Neural cell (in vitro differentiated cells): ENCODE measurements around the gene DDX53. TPM values are rescaled to one million over a fixed set of nuclear protein-coding genes. Genes with fewer than 3 reads are reported as not detected.

ENCODE experiments used
- H2AFZ ChIP-seq: fragments of 200-600, 300-800 bp; sonication (generic), shearing (Covaris generic); 2 replicates; pipeline ENCODE4 v1.6.0; 2014; ENCODE audit warnings: low read depth, mild to moderate bottlenecking, antibody characterized with exemption, low read length, moderate library complexity
- H3F3A ChIP-seq: fragments of 200-600 bp; shearing (Covaris generic); 2 replicates; pipeline ENCODE4 v1.6.1; 2016; ENCODE audit warnings: mild to moderate bottlenecking, moderate library complexity, mixed read lengths, antibody characterized with exemption, low read length; ENCODE audit not compliant: insufficient read depth, poor library complexity, severe bottlenecking
- H3K27ac ChIP-seq: fragments of 200-600, 300-800 bp; sonication (generic), shearing (Covaris generic); 2 replicates; pipeline ENCODE4 v1.5.1; 2014; ENCODE audit warnings: mild to moderate bottlenecking, low read length, moderate library complexity
- H3K27me3 ChIP-seq: fragments of 300-800, 200-600 bp; sonication (generic), shearing (Covaris generic); 2 replicates; pipeline ENCODE4 v1.6.0; 2014; ENCODE audit warnings: mild to moderate bottlenecking, low read depth, low read length, moderate library complexity; ENCODE audit not compliant: insufficient read depth
- H3K36me3 ChIP-seq: fragments of 300-800, 200-600 bp; sonication (generic), shearing (Covaris generic); 2 replicates; pipeline ENCODE4 v1.5.1; 2014; ENCODE audit warnings: mild to moderate bottlenecking, antibody characterized with exemption, low read length, moderate library complexity; ENCODE audit not compliant: insufficient read depth
- H3K4me2 ChIP-seq: fragments of 300-800, 200-600 bp; sonication (generic), shearing (Covaris generic); 2 replicates; pipeline ENCODE4 v1.6.0; 2014; ENCODE audit warnings: mild to moderate bottlenecking, low read length
- H3K4me3 ChIP-seq: fragments of 300-800, 200-600 bp; sonication (generic), shearing (Covaris generic); 2 replicates; pipeline ENCODE4 v1.5.1; 2014; ENCODE audit warnings: mild to moderate bottlenecking, low read length, moderate library complexity
- H3K79me2 ChIP-seq: fragments of 200-600 bp; shearing (Covaris generic); replicated peaks from 2 replicates; pipeline ENCODE4 v1.6.0; 2014; ENCODE audit warnings: mild to moderate bottlenecking, low read length, moderate library complexity; ENCODE audit not compliant: insufficient read depth
- H3K9ac ChIP-seq: fragments of 300-800, 200-600 bp; sonication (generic), shearing (Covaris generic); 2 replicates; pipeline ENCODE4 v1.6.1; 2016; ENCODE audit warnings: mild to moderate bottlenecking, low read length, mixed read lengths
- H3K9me2 ChIP-seq: fragments of 200-600 bp; shearing (Covaris generic); 2 replicates; pipeline ENCODE4 v1.6.1; 2016; ENCODE audit warnings: mild to moderate bottlenecking, low read length, mixed read lengths; ENCODE audit not compliant: insufficient read depth
- H3K9me3 ChIP-seq: fragments of 200-600, 300-800 bp; sonication (generic), shearing (Covaris generic); 2 replicates; pipeline ENCODE4 v1.6.1; 2016; ENCODE audit warnings: mild to moderate bottlenecking, mixed run types, low read length, moderate library complexity, mixed read lengths
- H4K20me1 ChIP-seq: fragments of 200-600 bp; shearing (Covaris generic); 2 replicates; pipeline ENCODE4 v1.6.1; 2016; ENCODE audit warnings: mild to moderate bottlenecking, mixed run types; ENCODE audit not compliant: insufficient read depth
- EP300 ChIP-seq: fragments of 450-650 bp; conservative IDR thresholded peaks from 2 replicates; pipeline ENCODE4 v1.6.1; 2014; ENCODE audit warnings: antibody characterized with exemption, mild to moderate bottlenecking, moderate library complexity; ENCODE audit not compliant: poor library complexity, severe bottlenecking
- EZH2 ChIP-seq: fragments of 200-600, 300-800 bp; shearing (Covaris generic), sonication (generic); IDR thresholded peaks from 2 replicates; pipeline ENCODE4 v1.6.1; 2014; ENCODE audit warnings: antibody characterized with exemption, low read length, borderline replicate concordance, mild to moderate bottlenecking; ENCODE audit not compliant: insufficient read depth, poor library complexity, severe bottlenecking
- MXI1 ChIP-seq: fragments of 450-650 bp; conservative IDR thresholded peaks from 2 replicates; pipeline ENCODE4 v1.6.1; 2014; ENCODE audit warnings: antibody characterized with exemption, mild to moderate bottlenecking; ENCODE audit not compliant: poor library complexity, severe bottlenecking
- POLR2AphosphoS5 ChIP-seq: IDR thresholded peaks from 2 replicates; pipeline ENCODE4 v1.6.1; 2012
- RAD21 ChIP-seq: fragments of 450-650 bp; conservative IDR thresholded peaks from 2 replicates; pipeline ENCODE4 v1.6.1; 2014; ENCODE audit warnings: antibody characterized with exemption, mild to moderate bottlenecking, moderate library complexity
- REST ChIP-seq: IDR thresholded peaks from 2 replicates; pipeline ENCODE4 v1.6.1; 2012; ENCODE audit warnings: borderline replicate concordance
- SMC3 ChIP-seq: fragments of 450-650 bp; conservative IDR thresholded peaks from 2 replicates; pipeline ENCODE4 v1.6.1; 2014; ENCODE audit warnings: antibody characterized with exemption, mild to moderate bottlenecking, moderate library complexity; ENCODE audit not compliant: poor library complexity
- TAF1 ChIP-seq: IDR thresholded peaks from 2 replicates; pipeline ENCODE4 v1.6.1; 2012; ENCODE audit warnings: low read depth
- polyA minus RNA-seq: library from RNA; depleted of rRNA, polyadenylated mRNA; stranded (reverse); fragments of >200 nt; gene quantifications from 2 replicates; pipeline ENCODE4 v1.2.3, GENCODE V29; 2014
- polyA plus RNA-seq: library from polyadenylated mRNA; depleted of rRNA; stranded (reverse); fragments of >200 nt; gene quantifications from 2 replicates; pipeline ENCODE4 v1.2.3, GENCODE V29; 2014
- TF ChIP-seq, protein P1 (sequence below): fragments of 450-650 bp; IDR thresholded peaks from 2 replicates; pipeline ENCODE4 v1.5.1; 2014; ENCODE audit warnings: antibody characterized with exemption, mild to moderate bottlenecking, moderate library complexity; ENCODE audit not compliant: poor library complexity, severe bottlenecking

The DDX53 gene
- polyA plus RNA-seq (not detected in 2 replicates), polyA minus RNA-seq (not detected in 2 replicates)

GRCh38 chrX:22999696-23000223 lies at the start of gene DDX53:
Gene DDX53, plus strand, starts transcription at chrX:22999960. Its CDS starts 98 bp downstream, at chrX:23000058.
- H3K27me3 ChIP-seq = no peaks in the 10 kb centered on the region
- H3K4me2 ChIP-seq = no peak within 1 kb of the TSS
- H3K36me3 ChIP-seq = no peaks in the 10 kb centered on the region
- no peaks in the 10 kb centered on the region for H3K79me2 ChIP-seq
- no peaks in the 10 kb centered on the region for H3K9me3 ChIP-seq
- no peaks in the 10 kb centered on the region for H3F3A ChIP-seq
- no peak within 1 kb of the TSS for H3K9ac ChIP-seq
- no peak within 1 kb of the TSS for H2AFZ ChIP-seq
- no peaks in the 10 kb centered on the region for H4K20me1 ChIP-seq
- no peaks in the 10 kb centered on the region for H3K9me2 ChIP-seq
- no peak for TF ChIP-seq EZH2
- TF ChIP-seq TAF1 = no peak
- no peak for TF ChIP-seq POLR2AphosphoS5
- no peak for TF ChIP-seq REST
- no peak within 1 kb of the TSS for H3K4me3 ChIP-seq
- no peak within 1 kb of the TSS for H3K27ac ChIP-seq

DNA sequence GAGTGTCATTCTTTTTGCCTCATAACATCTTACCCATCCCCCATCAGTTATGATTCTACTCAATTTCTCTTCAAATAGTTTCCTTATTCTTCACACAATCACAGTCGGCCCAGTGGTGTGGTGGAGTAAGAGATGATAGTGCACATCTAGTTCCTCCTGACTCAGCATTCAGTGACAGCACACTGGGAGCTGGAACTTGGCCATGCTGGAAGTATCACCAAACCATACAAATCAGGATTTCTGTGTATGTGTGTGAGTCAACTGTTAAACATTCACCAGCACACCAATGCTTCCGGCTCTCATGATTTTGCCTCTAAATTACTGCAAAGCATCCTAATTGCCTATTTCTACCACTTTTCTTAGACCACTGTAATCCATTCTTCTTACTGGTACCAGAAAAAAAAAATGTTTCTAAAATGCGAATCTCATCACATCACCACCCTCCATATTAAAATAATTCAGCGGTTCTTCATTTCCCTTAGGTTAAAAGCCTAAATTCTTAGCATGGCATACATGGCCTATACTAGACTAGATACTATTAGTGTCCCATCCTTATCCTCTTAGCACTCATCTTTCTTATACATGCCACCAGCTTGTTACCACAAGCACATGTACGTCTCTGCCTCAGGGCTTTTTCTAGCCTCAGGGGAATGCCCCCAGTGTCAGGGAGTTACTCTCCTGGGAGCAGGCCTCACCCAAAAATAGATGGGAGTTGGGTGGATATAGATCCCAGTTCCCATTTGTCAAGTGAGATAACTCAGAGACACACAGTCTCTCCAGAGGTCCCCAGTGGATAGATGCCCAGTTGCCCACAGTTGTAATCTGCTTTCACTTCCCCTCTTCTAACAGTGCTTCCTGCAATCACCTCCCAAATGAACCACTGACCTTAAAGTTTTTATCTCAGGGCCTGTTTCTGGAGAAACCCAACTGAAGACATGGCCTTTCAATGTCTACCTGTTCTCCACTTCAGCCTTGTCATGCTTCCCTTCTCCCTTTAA lies 49.2 kb upstream of the DDX53 start:
- Histone ChIP-seq H3F3A (no peaks in the 10 kb centered on the region), H3K36me3 (no peaks in the 10 kb centered on the region), H4K20me1 (no peaks in the 10 kb centered on the region), H3K4me2 (no peak overlapping the region), H3K79me2 (no peaks in the 10 kb centered on the region), H3K9me3 (no peaks in the 10 kb centered on the region), H3K9ac (no peak overlapping the region), H3K27ac (no peak overlapping the region), H3K9me2 (no peaks in the 10 kb centered on the region), H2AFZ (no peak overlapping the region), H3K27me3 (no peaks in the 10 kb centered on the region), H3K4me3 (no peak overlapping the region)
- TF ChIP-seq EP300 (no peak), RAD21 (no peak), TAF1 (no peak), EZH2 (no peak), POLR2AphosphoS5 (no peak), REST (no peak), SMC3 (no peak), MXI1 (no peak)
- TF ChIP-seq, protein P1, sequence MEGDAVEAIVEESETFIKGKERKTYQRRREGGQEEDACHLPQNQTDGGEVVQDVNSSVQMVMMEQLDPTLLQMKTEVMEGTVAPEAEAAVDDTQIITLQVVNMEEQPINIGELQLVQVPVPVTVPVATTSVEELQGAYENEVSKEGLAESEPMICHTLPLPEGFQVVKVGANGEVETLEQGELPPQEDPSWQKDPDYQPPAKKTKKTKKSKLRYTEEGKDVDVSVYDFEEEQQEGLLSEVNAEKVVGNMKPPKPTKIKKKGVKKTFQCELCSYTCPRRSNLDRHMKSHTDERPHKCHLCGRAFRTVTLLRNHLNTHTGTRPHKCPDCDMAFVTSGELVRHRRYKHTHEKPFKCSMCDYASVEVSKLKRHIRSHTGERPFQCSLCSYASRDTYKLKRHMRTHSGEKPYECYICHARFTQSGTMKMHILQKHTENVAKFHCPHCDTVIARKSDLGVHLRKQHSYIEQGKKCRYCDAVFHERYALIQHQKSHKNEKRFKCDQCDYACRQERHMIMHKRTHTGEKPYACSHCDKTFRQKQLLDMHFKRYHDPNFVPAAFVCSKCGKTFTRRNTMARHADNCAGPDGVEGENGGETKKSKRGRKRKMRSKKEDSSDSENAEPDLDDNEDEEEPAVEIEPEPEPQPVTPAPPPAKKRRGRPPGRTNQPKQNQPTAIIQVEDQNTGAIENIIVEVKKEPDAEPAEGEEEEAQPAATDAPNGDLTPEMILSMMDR = no peak
